ENCODE results near the gene PRDM7. TPM values are rescaled to one million over a fixed set of nuclear protein-coding genes. Genes with fewer than 3 reads are reported as not detected.
"Not testable (repeated sequence)": the region's sequence is repeated elsewhere in the genome, so short reads cannot be mapped to it uniquely, and the experiment has no call there.

PRDM7 gene
- total RNA-seq, 1 experiment from 2014 or later: not detected

- Mint-ChIP-seq H3K27ac (ENCODE audit: unreplicated experiment) (no peak overlapping the region), H3K27me3 (ENCODE audit: insufficient read depth, unreplicated experiment) (no peaks in the 10 kb centered on the region), H3K36me3 (ENCODE audit: insufficient read depth, unreplicated experiment) (peaks cover 57% of the 10 kb centered on the region), H3K9me3 (ENCODE audit: unreplicated experiment) (no peaks in the 10 kb centered on the region), H3K4me1 (ENCODE audit: low read depth, unreplicated experiment) (no peaks in the 10 kb centered on the region), H3K4me3 (ENCODE audit: unreplicated experiment) (no peak overlapping the region)
- no TSS peak for BruUV-seq (replicated peaks)
- Histone ChIP-seq H3K4me3 (ENCODE audit: low read depth, low read length) (no peak overlapping the region), H3K9me3 (no peaks in the 10 kb centered on the region), H3K27me3 (replicated peaks; ENCODE audit: control insufficient read depth, insufficient read depth, low read length) (no peaks in the 10 kb centered on the region), H3K4me1 (0 out of 2 replicates have a peak, but pooled peaks cover 7% of the 10 kb centered on the region), H3K36me3 (ENCODE audit: control insufficient read depth, insufficient read depth, low read length) (0 out of 2 replicates have a peak, but pooled peaks cover 1% of the 10 kb centered on the region)
- no peak for DNase-seq
- POLR2A ChIA-PET: interaction anchor here (0.6 to 1.0 kb wide), 2 partner anchors 35 to 36 kb away, joined by 3 read pairs; no protein-coding TSS in a partner anchor
- CTCF ChIA-PET: no interaction called here
- intact Hi-C loops (cut with micrococcal nuclease; ENCODE audit: unreplicated experiment): no loop called here
- TF ChIP-seq CTCF (IDR thresholded peaks at IDR 0.05; ENCODE audit: insufficient read depth in 1 of 2, low read depth in 1 of 2, low read length in 1 of 2, severe bottlenecking in 1 of 2, unreplicated experiment in 1 of 2): no peak
Measured at GRCh38 chr16:90008708-90009145, 68.4 kb downstream of the PRDM7 start.

GRCh38 chr16:90007635-90008234 lies 69.4 kb downstream of the PRDM7 start:
- POLR2A ChIA-PET; CTCF ChIA-PET; DNase-seq; H3K9me3 ChIP-seq; H3K4me1 ChIP-seq; H3K9me3 Mint-ChIP-seq (ENCODE audit: unreplicated experiment); H3K27me3 Mint-ChIP-seq (ENCODE audit: insufficient read depth, unreplicated experiment); intact Hi-C loops (cut with micrococcal nuclease; ENCODE audit: unreplicated experiment); H3K36me3 ChIP-seq (ENCODE audit: control insufficient read depth, insufficient read depth, low read length); H3K4me3 Mint-ChIP-seq (ENCODE audit: unreplicated experiment); H3K27me3 ChIP-seq (replicated peaks; ENCODE audit: control insufficient read depth, insufficient read depth, low read length); BruUV-seq (replicated peaks); H3K4me1 Mint-ChIP-seq (ENCODE audit: low read depth, unreplicated experiment); H3K4me3 ChIP-seq (ENCODE audit: low read depth, low read length); H3K27ac Mint-ChIP-seq (ENCODE audit: unreplicated experiment): not testable (repeated sequence)
- peaks cover 48% of the 10 kb centered on the region for H3K36me3 Mint-ChIP-seq (ENCODE audit: insufficient read depth, unreplicated experiment)

- H3K4me1 ChIP-seq: 0 out of 2 replicates have a peak, but pooled peaks cover 7% of the 10 kb centered on the region
- CTCF ChIA-PET: no interaction called here
- no peaks in the 10 kb centered on the region for H3K27me3 ChIP-seq (replicated peaks; ENCODE audit: control insufficient read depth, insufficient read depth, low read length)
- intact Hi-C loops (cut with micrococcal nuclease; ENCODE audit: unreplicated experiment): no loop called here
- H3K27me3 Mint-ChIP-seq (ENCODE audit: insufficient read depth, unreplicated experiment): no peaks in the 10 kb centered on the region
- peaks cover 49% of the 10 kb centered on the region for H3K36me3 Mint-ChIP-seq (ENCODE audit: insufficient read depth, unreplicated experiment)
- H3K4me1 Mint-ChIP-seq (ENCODE audit: low read depth, unreplicated experiment): no peaks in the 10 kb centered on the region
- H3K36me3 ChIP-seq (ENCODE audit: control insufficient read depth, insufficient read depth, low read length): 0 out of 2 replicates have a peak, but pooled peaks cover 1% of the 10 kb centered on the region
- no peak overlapping the region for H3K4me3 Mint-ChIP-seq (ENCODE audit: unreplicated experiment)
- H3K27ac Mint-ChIP-seq (ENCODE audit: unreplicated experiment): no peak overlapping the region
- BruUV-seq (replicated peaks): no TSS peak
- DNase-seq: no peak
- POLR2A ChIA-PET: no interaction called here
- no peaks in the 10 kb centered on the region for H3K9me3 Mint-ChIP-seq (ENCODE audit: unreplicated experiment)
- H3K4me3 ChIP-seq (ENCODE audit: low read depth, low read length): no peak overlapping the region
- no peak for TF ChIP-seq CTCF (IDR thresholded peaks at IDR 0.05; ENCODE audit: insufficient read depth in 1 of 2, low read depth in 1 of 2, low read length in 1 of 2, severe bottlenecking in 1 of 2, unreplicated experiment in 1 of 2)
- H3K9me3 ChIP-seq: no peaks in the 10 kb centered on the region
Measured at GRCh38 chr16:90007015-90007414, 70.1 kb downstream of the PRDM7 start.

Other genes with a start within 250 kb of the PRDM7 start
- gene SPIRE2, start 248.9 kb downstream of the PRDM7 start, total RNA-seq (2022): 29.6 and 31.3 TPM in 2 replicates
- 196 and 244 TPM in 2 replicates for gene TCF25, start 203.7 kb downstream of the PRDM7 start, total RNA-seq (2022)
- 5.6 and 6.5 TPM in 2 replicates for gene MC1R, start 158.5 kb downstream of the PRDM7 start, total RNA-seq (2022)
- 31.3 and 37.5 TPM in 2 replicates for gene TUBB3, start 154.0 kb downstream of the PRDM7 start, total RNA-seq (2022)
- 132 and 145 TPM in 2 replicates for gene DEF8, start 128.6 kb downstream of the PRDM7 start, total RNA-seq (2022)
- gene DBNDD1, start 57.9 kb downstream of the PRDM7 start, total RNA-seq (2022): 64.2 and 64.6 TPM in 2 replicates

All from Caco-2 (cell line).